ENCODE data around the gene STK32B.

STK32B gene

GRCh38 chr4:5456296-5456845 lies 405.1 kb downstream of the STK32B start:
- DNase-seq = no peak

GRCh38 chr4:5458676-5459075 lies 407.4 kb downstream of the STK32B start:
- no peak for DNase-seq

- no peak for DNase-seq
Observed at GRCh38 chr4:5459236-5459635, 408.0 kb downstream of the STK32B start.

GRCh38 chr4:5460106-5460801 lies 409.0 kb downstream of the STK32B start:
- no peak for DNase-seq

- no peak for DNase-seq
Observed at GRCh38 chr4:5461477-5461876, 410.2 kb downstream of the STK32B start.

- DNase-seq = no peak
Observed at GRCh38 chr4:5462254-5462835, 411.1 kb downstream of the STK32B start.

GRCh38 chr4:5462896-5463295 lies 411.6 kb downstream of the STK32B start:
- DNase-seq = no peak

- DNase-seq = no peak
Observed at GRCh38 chr4:5463361-5463760, 412.1 kb downstream of the STK32B start.

- DNase-seq = no peak
Observed at GRCh38 chr4:5463936-5464650, 412.8 kb downstream of the STK32B start.

GRCh38 chr4:5465529-5465928 lies 414.2 kb downstream of the STK32B start:
- no peak for DNase-seq

- no peak for DNase-seq
Observed at GRCh38 chr4:5465956-5466355, 414.7 kb downstream of the STK32B start.

GRCh38 chr4:5467111-5467510 lies 415.8 kb downstream of the STK32B start:
- no peak for DNase-seq

- no peak for DNase-seq
Observed at GRCh38 chr4:5469151-5469775, 418.0 kb downstream of the STK32B start.

GRCh38 chr4:5469861-5470260 lies 418.6 kb downstream of the STK32B start:
- no peak for DNase-seq

GRCh38 chr4:5470318-5471198 lies 419.3 kb downstream of the STK32B start:
- DNase-seq = no peak

- DNase-seq = no peak
Observed at GRCh38 chr4:5471206-5471605, 419.9 kb downstream of the STK32B start.

- no peak for DNase-seq
Observed at GRCh38 chr4:5471691-5472090, 420.4 kb downstream of the STK32B start.

GRCh38 chr4:5472160-5472591 lies 420.9 kb downstream of the STK32B start:
- DNase-seq = no peak

GRCh38 chr4:5473125-5473524 lies 421.8 kb downstream of the STK32B start:
- no peak for DNase-seq

GRCh38 chr4:5474756-5475155 lies 423.5 kb downstream of the STK32B start:
- DNase-seq = no peak

GRCh38 chr4:5477613-5478012 lies 426.3 kb downstream of the STK32B start:
- DNase-seq = no peak

- no peak for DNase-seq
Observed at GRCh38 chr4:5478169-5478568, 426.9 kb downstream of the STK32B start.
